C4-2B (cell line): ENCODE data around the gene PGBD2.

Source experiments
- H3K27ac ChIP-seq: fragments of 450-650 bp; 2 replicates; pipeline ENCODE4 v1.5.1; 2017
- CTCF ChIP-seq: fragments of 450-650 bp; conservative IDR thresholded peaks from 2 replicates; pipeline ENCODE4 v1.5.1; 2017; ENCODE audit warnings: mild to moderate bottlenecking
- ZFX ChIP-seq: fragments of 450-650 bp; IDR thresholded peaks from 2 replicates; pipeline ENCODE4 v1.6.1; 2017

PGBD2 gene

GRCh38 chr1:248861616-248862015 is 44.4 kb upstream of the PGBD2 start:
- TF ChIP-seq ZFX (no peak), CTCF (no peak)
- no peak overlapping the region for H3K27ac ChIP-seq

GRCh38 chr1:248862695-248862997 is 43.4 kb upstream of the PGBD2 start:
- peak overlapping the region; percentile 51 for H3K27ac ChIP-seq
- TF ChIP-seq CTCF = no peak
- no peak for TF ChIP-seq ZFX

DNA sequence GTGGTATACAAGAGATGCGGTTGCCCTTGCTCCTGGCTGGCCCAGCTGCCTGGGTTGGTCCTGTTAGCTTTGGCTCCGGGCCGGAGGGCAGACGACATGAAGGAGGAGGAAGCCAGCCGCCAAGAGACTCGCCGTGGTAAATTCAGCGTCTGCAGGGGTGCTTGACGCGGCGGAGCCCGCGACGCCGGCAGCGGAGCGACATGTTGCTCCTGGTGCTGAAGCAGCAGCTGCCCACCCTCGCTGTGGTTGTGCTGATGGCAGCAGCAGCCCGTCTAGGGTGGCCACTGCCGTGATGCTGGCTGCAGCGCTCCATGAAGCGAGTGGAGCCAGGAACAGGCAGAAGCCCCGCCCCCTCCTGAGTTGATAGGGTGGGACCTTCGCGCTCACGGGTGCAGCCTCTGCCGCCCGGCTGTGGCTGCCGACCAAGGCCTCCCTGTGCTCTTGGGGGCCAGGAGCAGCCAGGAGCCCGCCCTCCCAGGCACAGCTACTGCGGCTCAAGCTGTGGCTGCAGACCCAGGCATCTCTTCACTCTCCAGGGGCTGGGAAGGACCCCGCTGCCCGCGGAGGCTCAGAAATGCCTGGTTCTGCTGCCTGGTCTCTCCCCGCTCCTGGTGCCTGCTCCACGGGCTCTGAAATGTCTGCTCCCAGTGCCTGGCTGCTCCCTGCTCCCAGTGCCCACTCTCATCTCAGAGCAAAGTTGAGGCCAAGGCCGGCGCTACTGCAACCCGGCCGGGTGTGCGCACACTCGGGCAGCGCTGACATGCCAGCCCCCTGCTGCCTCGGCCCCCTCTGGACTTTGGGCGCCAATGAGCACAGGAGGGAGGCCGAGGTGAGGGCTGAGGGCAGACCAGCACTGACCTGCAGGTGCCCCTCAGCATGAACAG is 42.8 kb upstream of the PGBD2 start:
- peak overlapping the region; percentile 51 for H3K27ac ChIP-seq

GRCh38 chr1:248871837-248872401 is 34.1 kb upstream of the PGBD2 start:
- no peak overlapping the region for H3K27ac ChIP-seq
- TF ChIP-seq CTCF = no peak
- no peak for TF ChIP-seq ZFX

More for the DNA sequence above, 42.8 kb upstream of the PGBD2 start:
- no peak for TF ChIP-seq CTCF
- TF ChIP-seq ZFX = no peak

- TF ChIP-seq ZFX (peak; percentile 38; the same call in 1 of the 2 replicates), CTCF (no peak)
- H3K27ac ChIP-seq = peak overlapping the region; percentile 57
Measured at GRCh38 chr1:248872752-248873408, 33.2 kb upstream of the PGBD2 start.

- H3K27ac ChIP-seq = peak overlapping the region; percentile 57
- TF ChIP-seq CTCF = no peak; the same call in 1 of the 2 replicates
- no peak for TF ChIP-seq ZFX
Measured at GRCh38 chr1:248873409-248873992, 32.5 kb upstream of the PGBD2 start.
